AG04449 (cell line): ENCODE results near the gene PLEKHJ1.
A peak's percentile ranks its signal among the peaks of the same experiment; 100 is the strongest.

Experiments
- CTCF ChIA-PET: fragments of 350-600 bp; formaldehyde crosslinking; extraction: SDS; loops from one replicate; lab custom pipeline; 2021; ENCODE audit warnings: antibody characterized with exemption; lab: Yijun Ruan, JAX
- POLR2A ChIA-PET: fragments of 400-600, 350-600 bp; formaldehyde crosslinking; extraction: SDS; loops from one replicate; lab custom pipeline; 2020; ENCODE audit warnings: antibody characterized with exemption, inconsistent platforms; lab: Yijun Ruan, JAX
- DNase-seq: peaks from one replicate; pipeline ENCODE4 v3.0.0-alpha.2; 2010; ENCODE audit warnings: low read depth, low spot score
- H3K4me3 ChIP-seq: 2 replicates; pipeline ENCODE4 v1.5.1; 2011; ENCODE audit warnings: low read depth, mild to moderate bottlenecking, control low read depth, low read length
- TF ChIP-seq, protein P1 (sequence below): IDR thresholded peaks from one replicate; pipeline ENCODE4 v1.5.1; 2011; ENCODE audit warnings: mild to moderate bottlenecking, moderate library complexity, low read length, control low read depth, inconsistent platforms; ENCODE audit not compliant: insufficient read depth; ENCODE audit errors: missing control alignments

The PLEKHJ1 gene

GRCh38 chr19:2254064-2254872 lies 18.1 kb upstream of the PLEKHJ1 start:
- TF ChIP-seq, protein P1, sequence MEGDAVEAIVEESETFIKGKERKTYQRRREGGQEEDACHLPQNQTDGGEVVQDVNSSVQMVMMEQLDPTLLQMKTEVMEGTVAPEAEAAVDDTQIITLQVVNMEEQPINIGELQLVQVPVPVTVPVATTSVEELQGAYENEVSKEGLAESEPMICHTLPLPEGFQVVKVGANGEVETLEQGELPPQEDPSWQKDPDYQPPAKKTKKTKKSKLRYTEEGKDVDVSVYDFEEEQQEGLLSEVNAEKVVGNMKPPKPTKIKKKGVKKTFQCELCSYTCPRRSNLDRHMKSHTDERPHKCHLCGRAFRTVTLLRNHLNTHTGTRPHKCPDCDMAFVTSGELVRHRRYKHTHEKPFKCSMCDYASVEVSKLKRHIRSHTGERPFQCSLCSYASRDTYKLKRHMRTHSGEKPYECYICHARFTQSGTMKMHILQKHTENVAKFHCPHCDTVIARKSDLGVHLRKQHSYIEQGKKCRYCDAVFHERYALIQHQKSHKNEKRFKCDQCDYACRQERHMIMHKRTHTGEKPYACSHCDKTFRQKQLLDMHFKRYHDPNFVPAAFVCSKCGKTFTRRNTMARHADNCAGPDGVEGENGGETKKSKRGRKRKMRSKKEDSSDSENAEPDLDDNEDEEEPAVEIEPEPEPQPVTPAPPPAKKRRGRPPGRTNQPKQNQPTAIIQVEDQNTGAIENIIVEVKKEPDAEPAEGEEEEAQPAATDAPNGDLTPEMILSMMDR, result peak; percentile 57
- no peak for DNase-seq
- no peak overlapping the region for H3K4me3 ChIP-seq
- ChIA-PET CTCF (interaction anchor here (0.9 to 4.7 kb wide), 11 partner anchors 8 to 99 kb away, joined by 3 to 22 read pairs (median 5); no protein-coding TSS in a partner anchor), POLR2A (interaction anchor here (0.7 to 1.0 kb wide), 2 partner anchors 16 to 21 kb away, joined by 3 read pairs; no protein-coding TSS in a partner anchor)

DNA sequence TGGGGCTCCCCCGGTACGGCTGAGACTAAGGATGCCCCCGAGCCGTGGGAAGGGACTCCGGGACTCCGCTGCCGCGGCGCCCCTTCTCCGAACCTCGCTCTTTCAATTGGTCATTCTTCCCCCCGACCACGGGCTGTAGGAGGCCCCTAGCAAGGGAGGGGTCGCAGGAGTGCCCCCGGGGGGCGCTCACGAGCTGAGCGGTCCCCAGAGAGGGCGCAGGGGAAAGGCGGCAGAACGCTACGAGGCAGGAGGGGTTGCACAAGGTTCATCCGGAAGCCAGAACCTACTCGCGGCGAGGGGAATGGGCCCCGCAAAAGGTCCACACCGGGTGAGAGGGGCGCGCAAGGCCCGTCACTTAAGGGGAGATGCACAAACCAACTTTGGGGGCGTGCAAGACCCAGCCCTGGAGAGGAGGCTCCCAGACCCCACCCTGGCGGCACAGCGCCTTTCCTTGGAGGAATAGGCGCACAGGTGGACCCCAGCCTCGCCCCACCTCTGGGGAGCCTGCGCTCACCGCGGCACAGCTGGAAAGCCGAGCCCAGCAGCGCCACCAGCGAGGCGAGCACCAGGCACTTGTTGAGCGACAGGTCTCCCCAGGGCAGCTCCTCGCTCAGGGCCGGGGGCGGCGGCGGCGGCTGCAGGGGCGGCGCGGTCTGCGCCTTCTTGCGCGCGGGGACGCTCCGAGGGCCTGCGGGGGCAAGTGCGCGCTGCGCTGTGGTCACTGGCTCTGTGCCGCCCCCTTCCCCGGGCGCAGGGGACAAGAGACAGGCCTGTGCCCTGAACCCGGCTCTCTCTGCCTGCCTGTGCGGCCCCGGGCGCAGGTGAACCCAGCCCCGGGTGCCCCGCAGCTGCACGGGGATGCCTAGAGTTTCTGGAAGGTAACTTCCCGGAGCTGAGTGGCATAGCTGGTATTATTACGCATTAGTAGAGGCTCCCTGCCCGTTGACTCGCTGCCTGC lies 17.3 kb upstream of the PLEKHJ1 start:
- DNase-seq, result no peak
- no peak overlapping the region for H3K4me3 ChIP-seq
- TF ChIP-seq, protein P1, result peak; percentile 11
- CTCF ChIA-PET, result interaction anchor here (0.9 to 4.7 kb wide), 11 partner anchors 8 to 98 kb away, joined by 3 to 22 read pairs (median 5); partner anchors contain the start of gene PLEKHJ1
- POLR2A ChIA-PET, result interaction anchor here (1.0 kb wide), 1 partner anchor 20 kb away, joined by 3 read pairs; no protein-coding TSS in a partner anchor

DNA sequence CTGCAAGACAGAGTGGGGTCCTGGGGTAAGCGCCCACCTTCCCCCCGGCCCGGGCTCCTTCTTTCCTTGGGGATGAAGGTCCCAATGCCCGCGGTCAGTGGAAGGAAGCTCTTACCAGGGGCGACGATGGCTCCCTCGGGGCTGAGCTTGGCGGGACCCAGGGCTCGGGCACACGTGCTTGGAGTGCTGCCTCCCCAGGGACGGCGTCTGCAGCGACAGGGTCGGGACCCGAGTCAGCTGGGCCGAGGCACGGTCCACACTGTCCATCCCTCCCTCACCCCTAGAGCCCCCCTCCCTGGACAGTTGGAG lies 16.6 kb upstream of the PLEKHJ1 start:
- ChIA-PET CTCF (interaction anchor here (1.0 to 4.7 kb wide), 6 partner anchors 9 to 97 kb away, joined by 3 to 22 read pairs (median 6); partner anchors contain the start of gene PLEKHJ1), POLR2A (no interaction called here)
- TF ChIP-seq, protein P1, result no peak
- DNase-seq, result no peak
- no peak overlapping the region for H3K4me3 ChIP-seq

DNA sequence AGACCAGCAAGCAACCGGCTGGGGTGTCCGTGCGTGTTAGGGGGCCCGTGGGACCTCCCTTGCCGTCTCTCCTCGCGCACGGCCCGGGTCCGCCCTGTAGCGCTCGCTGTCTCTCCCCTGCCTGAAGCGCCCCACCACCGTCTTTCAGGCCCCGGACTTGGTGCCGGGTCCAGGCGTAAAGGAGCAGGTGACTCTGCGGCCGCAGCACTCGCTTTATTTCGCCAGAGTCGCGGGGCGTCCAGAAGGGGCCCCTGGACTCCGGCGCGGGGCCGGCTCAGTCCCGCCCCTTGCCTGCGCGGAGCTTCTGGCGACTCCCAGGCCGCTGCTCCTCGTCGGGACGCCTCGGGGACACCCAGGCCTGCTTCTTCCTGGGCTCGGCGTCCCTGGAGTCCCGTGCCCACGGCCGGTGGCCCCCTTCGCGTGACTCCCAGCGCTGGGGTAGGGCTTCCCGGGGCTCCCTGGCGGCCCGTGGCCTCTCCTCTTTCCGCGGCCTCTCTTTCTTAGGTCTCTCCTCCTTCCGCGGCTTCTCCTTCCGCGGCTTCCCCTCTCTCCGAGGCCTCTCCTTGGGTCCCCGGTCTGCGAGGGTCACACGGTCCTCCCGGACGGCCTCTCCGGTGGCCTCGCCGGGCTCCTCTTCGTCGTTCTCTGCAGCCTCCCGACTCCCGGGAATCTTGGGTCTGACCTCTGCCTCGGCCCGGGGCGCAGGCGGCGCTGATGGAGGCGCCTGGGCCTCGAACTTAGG lies 16.1 kb upstream of the PLEKHJ1 start:
- ChIA-PET CTCF (interaction anchor here (1.0 to 4.7 kb wide), 5 partner anchors 10 to 97 kb away, joined by 3 to 22 read pairs (median 7); no protein-coding TSS in a partner anchor), POLR2A (no interaction called here)
- H3K4me3 ChIP-seq, result no peak overlapping the region
- TF ChIP-seq, protein P1, result no peak
- DNase-seq, result no peak

DNA sequence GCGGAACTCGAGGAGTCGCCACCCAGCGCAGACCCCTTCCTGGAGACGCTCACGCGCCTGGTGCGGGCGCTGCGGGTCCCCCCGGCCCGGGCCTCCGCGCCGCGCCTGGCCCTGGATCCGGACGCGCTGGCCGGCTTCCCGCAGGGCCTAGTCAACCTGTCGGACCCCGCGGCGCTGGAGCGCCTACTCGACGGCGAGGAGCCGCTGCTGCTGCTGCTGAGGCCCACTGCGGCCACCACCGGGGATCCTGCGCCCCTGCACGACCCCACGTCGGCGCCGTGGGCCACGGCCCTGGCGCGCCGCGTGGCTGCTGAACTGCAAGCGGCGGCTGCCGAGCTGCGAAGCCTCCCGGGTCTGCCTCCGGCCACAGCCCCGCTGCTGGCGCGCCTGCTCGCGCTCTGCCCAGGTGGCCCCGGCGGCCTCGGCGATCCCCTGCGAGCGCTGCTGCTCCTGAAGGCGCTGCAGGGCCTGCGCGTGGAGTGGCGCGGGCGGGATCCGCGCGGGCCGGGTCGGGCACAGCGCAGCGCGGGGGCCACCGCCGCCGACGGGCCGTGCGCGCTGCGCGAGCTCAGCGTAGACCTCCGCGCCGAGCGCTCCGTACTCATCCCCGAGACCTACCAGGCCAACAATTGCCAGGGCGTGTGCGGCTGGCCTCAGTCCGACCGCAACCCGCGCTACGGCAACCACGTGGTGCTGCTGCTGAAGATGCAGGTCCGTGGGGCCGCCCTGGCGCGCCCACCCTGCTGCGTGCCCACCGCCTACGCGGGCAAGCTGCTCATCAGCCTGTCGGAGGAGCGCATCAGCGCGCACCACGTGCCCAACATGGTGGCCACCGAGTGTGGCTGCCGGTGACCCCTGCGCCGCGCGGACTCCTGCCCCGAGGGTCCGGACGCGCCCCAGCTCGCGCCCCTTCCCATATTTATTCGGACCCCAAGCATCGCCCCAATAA lies 15.3 kb upstream of the PLEKHJ1 start:
- no peak overlapping the region for H3K4me3 ChIP-seq
- TF ChIP-seq, protein P1, result no peak
- DNase-seq, result no peak
- CTCF ChIA-PET, result interaction anchor here (4.7 kb wide), 1 partner anchor 12 kb away, joined by 22 read pairs; no protein-coding TSS in a partner anchor
- POLR2A ChIA-PET, result no interaction called here
